NCI-H1694 treated with DMSO at 0.1 percent for 48 hours (cell line): Measurements from ENCODE around the gene NR2E1.

Experiments used
- DNase-seq: peaks from one replicate; lab custom pipeline; 2025; lab: John Stamatoyannopoulos, UW

The NR2E1 gene

GRCh38 chr6:108171291-108171917 is 5.6 kb downstream of the NR2E1 start:
- no peak for DNase-seq

- DNase-seq, result no peak
Observed at GRCh38 chr6:108171918-108172516, 6.2 kb downstream of the NR2E1 start.

GRCh38 chr6:108174371-108175175 is 8.8 kb downstream of the NR2E1 start:
- DNase-seq, result no peak

- no peak for DNase-seq
Observed at GRCh38 chr6:108175176-108175591, 9.4 kb downstream of the NR2E1 start.

- no peak for DNase-seq
Observed at GRCh38 chr6:108175592-108176279, 9.9 kb downstream of the NR2E1 start.

- DNase-seq, result no peak
Observed at GRCh38 chr6:108176281-108177089, 10.7 kb downstream of the NR2E1 start.

GRCh38 chr6:108179741-108180140 is 13.9 kb downstream of the NR2E1 start:
- DNase-seq, result no peak

GRCh38 chr6:108180266-108180665 is 14.4 kb downstream of the NR2E1 start:
- no peak for DNase-seq

GRCh38 chr6:108180776-108181175 is 15.0 kb downstream of the NR2E1 start:
- no peak for DNase-seq

GRCh38 chr6:108186226-108186625 is 20.4 kb downstream of the NR2E1 start:
- no peak for DNase-seq

GRCh38 chr6:108187519-108187918 is 21.7 kb downstream of the NR2E1 start:
- no peak for DNase-seq

GRCh38 chr6:108193131-108193530 is 27.3 kb downstream of the NR2E1 start:
- no peak for DNase-seq

- DNase-seq, result no peak
Observed at GRCh38 chr6:108193835-108194234, 28.0 kb downstream of the NR2E1 start.

- DNase-seq, result no peak
Observed at GRCh38 chr6:108194503-108194902, 28.7 kb downstream of the NR2E1 start.

GRCh38 chr6:108195209-108195608 is 29.4 kb downstream of the NR2E1 start:
- no peak for DNase-seq

- no peak for DNase-seq
Observed at GRCh38 chr6:108198761-108199498, 33.1 kb downstream of the NR2E1 start.

- DNase-seq, result no peak
Observed at GRCh38 chr6:108200186-108200585, 34.4 kb downstream of the NR2E1 start.

GRCh38 chr6:108200631-108201030 is 34.8 kb downstream of the NR2E1 start:
- no peak for DNase-seq

GRCh38 chr6:108203189-108204112 is 37.6 kb downstream of the NR2E1 start:
- no peak for DNase-seq

GRCh38 chr6:108207013-108207412 is 41.2 kb downstream of the NR2E1 start:
- DNase-seq, result no peak
